EL (cell line): ENCODE measurements around the gene LRRC58.

Experiments
- DNase-seq: peaks from one replicate; pipeline ENCODE4 v3.0.0-alpha.2; 2016

Gene LRRC58

GRCh38 chr3:120274739-120275167 lies 74.4 kb downstream of the LRRC58 start:
- DNase-seq: no peak
